HS-27A (cell line): ENCODE results near the gene RABGGTA.
"Not testable (repeated sequence)": the region's sequence is repeated elsewhere in the genome, so short reads cannot be mapped to it uniquely, and the experiment has no call there.

Experiments used
- DNase-seq: peaks from one replicate; pipeline ENCODE4 v3.0.0-alpha.2; 2012; ENCODE audit warnings: low read depth, missing footprints

RABGGTA gene

DNA sequence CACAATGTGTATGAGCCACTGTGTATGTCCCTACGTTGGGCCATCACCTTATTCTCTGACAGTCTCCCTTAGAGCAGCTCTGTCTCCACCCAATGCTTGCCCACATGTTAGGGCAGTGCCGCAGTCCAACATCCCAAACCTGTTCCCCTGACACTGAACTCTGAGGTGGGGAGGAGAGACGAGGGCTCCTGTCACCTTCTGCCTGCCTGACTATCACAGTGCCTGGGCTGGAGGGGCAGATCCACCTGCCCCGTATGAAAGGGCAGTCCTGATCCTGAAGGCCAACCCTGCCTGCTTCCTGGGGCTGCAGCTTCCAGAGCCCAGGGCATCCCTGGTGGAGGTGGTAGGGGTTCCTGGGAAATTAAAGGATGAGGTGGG, 10.6 kb downstream of the RABGGTA start:
- no peak for DNase-seq

DNA sequence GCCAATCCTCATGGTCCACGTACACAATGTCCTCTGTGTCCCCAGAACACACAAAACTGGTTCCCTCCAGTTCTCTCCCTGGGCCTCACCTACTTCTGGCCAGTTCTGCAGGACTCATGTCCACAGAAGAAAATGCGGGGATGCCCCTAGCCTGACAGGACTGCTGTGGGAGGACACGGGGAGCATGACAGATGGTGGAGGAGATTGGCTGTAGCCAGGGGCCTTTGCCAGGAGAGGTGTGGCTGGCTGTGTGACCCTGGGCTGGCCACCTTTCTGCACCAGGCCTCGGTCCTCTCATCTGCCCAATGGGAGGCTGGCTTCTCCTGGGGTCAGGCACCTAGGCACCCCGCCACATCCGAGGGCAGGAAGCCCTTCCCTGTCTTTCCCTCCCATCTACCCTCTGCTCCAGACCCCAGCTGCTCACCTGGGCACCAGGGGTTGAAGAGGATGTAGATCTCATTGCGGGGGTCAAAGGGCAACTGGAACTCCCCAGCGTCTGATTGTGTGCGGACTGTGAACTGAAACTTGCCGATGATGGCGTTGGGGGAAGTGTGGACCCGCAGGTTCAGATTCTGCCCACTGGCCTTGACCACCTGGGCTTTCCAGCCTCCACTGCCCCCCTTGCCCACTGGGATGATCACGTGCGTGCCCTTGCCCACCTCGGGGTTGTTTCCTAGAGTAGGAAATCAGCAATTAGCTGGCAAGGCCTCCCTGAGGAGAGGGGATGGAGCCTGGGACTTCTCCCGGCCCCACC, 11.2 kb downstream of the RABGGTA start:
- no peak for DNase-seq

GRCh38 chr14:24259282-24260025, 11.9 kb downstream of the RABGGTA start:
- DNase-seq, result peak; percentile 77

DNA sequence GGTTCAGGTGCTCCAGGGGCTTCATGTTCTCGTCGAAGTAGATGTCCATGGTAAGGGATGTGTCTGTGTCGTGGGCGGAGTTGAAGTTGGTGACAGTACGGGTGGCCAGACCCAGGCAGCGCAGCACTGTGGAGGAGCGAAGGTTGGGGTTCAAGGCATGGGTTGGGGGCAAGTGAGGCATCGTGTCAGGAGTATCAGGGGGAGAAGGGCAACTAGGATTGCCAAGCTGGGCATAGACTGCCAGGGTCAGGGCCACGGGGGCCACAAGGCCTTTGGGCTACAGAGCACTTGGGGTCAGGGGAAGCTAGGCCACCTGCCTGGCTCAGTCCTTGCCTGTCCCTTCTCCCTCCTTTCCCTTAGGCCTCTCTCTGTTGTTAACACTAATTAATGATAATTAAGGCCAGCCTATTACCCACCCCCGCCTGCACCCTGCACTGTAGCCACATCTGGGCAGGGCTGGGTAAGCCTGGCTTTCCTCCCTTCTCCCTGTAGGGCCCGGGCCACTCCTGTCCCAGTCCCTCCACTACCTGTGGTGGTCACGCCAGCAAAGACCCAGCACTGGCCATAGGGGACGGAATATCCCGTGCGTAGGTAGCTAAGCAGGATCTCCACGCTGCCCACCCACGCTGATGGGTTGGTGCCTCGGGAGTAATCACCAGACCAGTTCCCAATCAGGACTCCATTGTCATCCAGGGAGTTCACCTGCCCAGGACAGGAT, 12.7 kb downstream of the RABGGTA start:
- no peak for DNase-seq

GRCh38 chr14:24258119-24258518, 13.3 kb downstream of the RABGGTA start:
- DNase-seq, result no peak

GRCh38 chr14:24256960-24257359, 14.4 kb downstream of the RABGGTA start:
- DNase-seq, result no peak

DNA sequence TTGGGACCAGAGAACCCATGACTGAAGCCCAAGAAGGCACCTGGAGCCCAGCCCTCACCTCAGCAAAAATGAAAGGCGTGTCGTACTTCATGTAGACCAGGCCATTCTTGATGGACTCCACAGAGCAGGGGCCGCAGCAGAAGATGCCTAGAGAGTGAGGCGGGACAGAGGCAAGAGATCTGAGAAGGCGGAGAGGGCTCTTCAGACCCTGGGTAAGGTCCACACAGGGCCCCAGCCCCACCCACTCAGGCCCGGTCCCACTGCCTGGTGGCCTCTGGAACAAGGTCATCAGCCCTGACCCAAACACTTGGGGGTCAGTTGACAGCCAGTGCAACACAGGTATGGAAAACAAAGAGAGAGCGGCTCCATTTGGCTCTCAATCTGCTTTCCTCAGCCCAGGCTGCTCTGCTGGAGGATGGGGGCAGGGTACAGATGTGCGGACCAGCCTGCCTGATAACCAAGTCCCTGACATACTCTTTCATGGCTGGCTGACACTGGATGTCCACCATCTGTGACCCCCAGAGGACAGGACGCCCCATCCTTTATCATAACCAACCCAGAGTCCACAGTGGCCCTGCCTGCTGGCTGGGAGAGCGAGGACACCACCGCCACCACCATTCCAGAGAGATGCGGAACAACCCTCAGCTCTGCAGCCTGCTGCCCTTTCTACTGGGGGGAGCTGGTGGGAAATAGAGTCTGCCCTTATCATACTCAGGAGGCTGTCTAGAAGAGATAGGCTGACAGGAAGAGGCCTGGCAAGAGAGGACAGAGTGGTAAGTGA, 15.3 kb downstream of the RABGGTA start:
- no peak for DNase-seq

DNA sequence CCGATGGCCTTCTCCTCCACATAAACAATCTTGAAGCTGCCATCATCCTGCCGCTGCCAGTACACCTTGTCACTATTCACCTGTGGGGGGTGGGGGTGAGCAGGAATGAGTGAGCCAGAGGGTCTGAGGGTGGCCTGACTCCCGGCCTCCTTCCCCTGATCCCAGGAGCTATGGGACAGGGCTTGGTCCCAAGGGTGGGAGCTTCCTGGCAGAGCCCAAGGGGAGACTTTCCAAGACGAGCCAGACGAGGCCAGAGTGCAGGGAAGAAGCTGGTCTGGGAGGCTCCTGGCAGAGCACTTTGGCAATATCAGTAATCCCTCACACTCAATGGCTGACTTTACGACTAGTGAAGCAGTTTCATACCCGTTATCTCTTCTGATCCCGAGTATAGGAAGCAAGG, 16.0 kb downstream of the RABGGTA start:
- DNase-seq, result no peak

- DNase-seq, result no peak
Measured at GRCh38 chr14:24254630-24255392, 16.6 kb downstream of the RABGGTA start.

DNA sequence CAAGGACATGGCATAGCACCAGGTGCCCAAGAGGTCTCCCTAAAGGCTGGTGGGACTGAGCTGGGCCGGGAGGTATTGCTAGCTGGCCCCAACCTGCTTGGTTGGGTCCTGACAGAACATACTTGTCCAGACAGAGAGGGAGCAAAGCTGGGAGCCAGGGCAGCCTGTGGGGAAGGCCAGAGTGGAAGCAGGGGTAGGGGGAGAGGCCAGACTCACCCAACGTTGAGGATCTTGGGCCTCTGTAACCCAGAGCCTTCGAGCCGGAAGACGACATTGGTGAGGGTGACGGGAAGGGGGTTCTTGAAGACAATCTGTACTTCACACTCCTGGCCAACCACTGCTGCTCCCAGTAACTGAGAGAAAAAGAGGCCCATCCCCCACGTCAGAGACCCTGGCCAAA, 17.5 kb downstream of the RABGGTA start:
- DNase-seq, result no peak

GRCh38 chr14:24252289-24253124, 18.9 kb downstream of the RABGGTA start:
- no peak for DNase-seq

GRCh38 chr14:24251880-24252288, 19.5 kb downstream of the RABGGTA start:
- DNase-seq, result no peak

DNA sequence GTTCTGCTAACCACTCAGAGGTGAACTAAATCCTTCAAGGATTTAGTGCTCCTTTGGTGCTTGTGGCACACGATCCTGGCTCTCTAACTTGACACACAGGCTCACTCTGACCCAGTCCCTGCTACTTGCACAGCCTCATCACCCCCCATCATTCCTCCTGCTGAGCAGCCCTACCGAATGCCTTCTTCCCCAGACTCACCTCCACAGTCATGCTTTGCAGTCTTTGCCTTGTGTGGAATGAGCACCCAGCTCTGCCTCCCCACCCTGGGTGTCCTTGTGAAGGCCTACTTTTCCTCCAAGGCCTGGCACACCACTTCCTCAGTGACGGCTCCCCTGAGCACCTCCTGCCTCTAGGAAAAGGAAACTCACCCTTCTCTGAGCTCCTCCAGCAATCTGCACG, 21.0 kb downstream of the RABGGTA start:
- DNase-seq, result no peak

DNA sequence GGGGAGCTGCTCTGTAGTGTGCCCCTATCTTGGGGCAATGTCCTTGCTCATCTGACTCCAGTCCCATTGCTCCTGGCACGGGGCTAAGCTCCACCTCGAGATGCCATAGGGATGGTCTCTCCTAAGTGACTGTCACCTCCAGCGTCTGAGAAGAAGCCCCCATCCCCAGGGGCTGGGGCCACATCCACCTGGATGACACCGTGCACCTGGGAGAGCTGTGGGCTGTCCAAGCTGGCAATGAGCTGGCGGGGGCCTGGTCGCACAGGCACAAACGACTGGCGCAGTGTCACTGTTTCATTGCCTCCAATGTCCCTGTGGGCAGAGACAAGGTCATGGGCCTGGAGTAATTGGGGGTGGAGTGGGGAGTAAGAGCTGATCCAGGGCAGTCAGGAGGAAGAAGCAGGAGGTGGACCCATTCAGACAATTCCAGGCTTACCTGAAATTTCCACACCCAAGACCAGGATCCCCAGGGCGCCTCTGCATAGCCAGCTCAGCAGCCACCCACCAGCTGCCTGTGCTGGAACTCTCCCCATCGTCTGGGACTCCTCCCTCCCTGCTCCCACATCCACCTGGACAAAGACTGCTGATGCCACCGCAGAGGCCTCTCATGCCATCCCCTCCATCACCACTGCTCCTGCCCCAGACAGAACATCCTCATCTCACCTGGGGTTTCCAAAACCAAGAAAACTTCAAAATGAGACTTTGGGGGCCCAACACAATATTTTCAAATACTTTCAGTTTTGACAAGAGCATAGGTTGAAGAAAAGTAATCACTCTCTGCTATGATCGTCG, 22.0 kb downstream of the RABGGTA start:
- no peak for DNase-seq

GRCh38 chr14:24247422-24247821, 24.0 kb downstream of the RABGGTA start:
- no peak for DNase-seq

DNA sequence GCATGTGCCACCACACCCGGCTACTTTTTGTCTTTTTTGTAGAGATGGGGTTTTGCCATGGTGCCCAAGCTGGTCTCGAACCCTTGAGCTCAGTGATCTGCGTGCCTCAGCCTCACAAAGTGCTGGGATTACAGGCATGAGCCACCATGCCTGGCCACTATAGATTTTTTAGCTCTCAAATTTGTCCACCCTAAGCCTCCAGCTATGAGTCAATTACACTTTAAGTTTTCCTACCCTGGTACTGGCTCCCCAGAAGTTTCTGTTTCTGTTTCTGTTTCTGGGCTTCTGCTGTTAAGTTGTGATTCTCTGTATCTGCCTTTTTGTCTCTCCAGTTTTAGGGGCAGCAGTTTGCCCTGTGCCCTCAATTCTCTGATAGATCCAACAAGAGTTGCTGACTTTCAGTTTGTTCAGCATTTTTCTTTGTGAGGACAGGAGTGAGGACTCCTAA, 24.6 kb downstream of the RABGGTA start:
- no peak for DNase-seq

DNA sequence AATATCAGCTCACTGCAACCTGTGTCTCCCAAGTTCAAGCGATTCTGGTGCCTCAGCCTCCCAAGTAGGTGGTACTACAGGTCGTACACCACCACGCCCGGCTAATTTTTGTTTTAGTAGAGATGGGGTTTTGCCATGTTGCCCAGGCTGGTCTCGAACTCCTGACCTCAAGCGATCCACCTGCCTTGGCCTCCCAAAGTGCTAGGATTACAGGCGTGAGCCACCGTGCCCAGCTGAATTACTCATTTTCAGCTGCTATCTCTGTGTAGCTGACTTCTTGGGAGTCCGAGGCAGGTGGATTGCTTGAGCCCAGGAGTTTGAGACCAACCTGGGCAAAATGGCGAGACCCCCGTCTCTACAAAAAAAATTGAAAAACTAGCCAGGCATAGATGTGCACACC, 26.0 kb downstream of the RABGGTA start:
- not testable (repeated sequence) for DNase-seq

DNA sequence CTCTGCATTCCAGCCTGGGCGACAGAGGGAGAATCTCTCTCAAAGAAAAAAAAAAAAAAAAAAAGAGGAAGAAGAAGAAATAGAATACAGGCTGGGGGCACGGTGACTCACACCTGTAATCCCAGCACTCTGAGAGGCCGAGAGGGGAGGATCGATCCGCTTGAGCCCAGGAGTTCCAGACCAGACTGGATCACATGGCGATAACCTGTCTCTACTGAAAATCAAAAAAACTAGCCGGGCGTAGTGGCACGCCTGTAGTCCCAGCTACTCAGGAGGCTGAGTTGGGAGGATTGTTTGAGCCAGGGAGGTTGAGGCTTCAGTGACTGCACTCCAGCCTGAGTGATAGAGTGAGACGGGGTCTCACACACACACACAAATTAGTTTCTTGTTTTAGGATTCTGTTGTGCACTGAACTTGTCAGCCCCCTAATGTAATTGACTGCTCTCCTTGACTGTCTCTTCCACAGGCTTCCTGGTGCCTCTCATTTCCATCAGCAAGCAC, 28.0 kb downstream of the RABGGTA start:
- DNase-seq, result peak; percentile 24

- peak; percentile 91 for DNase-seq
Measured at GRCh38 chr14:24241829-24242443, 29.5 kb downstream of the RABGGTA start.
